ENCODE measurements around the gene ZNF613.
"Not testable (repeated sequence)": the region's sequence is repeated elsewhere in the genome, so short reads cannot be mapped to it uniquely, and the experiment has no call there.

The ZNF613 gene

DNA sequence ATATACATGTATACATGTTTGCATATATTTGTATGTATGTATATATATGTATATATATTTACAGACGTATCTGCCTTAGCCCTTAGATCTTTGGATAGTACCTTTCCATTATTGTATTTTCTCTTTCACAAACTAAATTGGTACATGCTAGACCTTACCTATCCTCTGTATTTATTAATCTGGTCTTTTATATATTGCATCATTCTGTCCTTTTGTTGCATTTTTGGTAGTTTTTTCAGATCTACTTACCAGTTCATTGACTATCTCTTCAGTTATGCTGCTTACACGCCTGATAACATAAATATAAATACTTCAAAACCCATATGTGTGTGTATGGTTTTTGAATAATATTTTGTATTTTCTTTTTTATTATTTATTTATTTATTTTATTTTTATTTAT, 11.7 kb downstream of the ZNF613 start:
- no peak for DNase-seq

GRCh38 chr19:51944798-51945552, 17.7 kb downstream of the ZNF613 start:
- no peak for DNase-seq

GRCh38 chr19:51946602-51947001, 19.3 kb downstream of the ZNF613 start:
- DNase-seq: no peak

- DNase-seq: peak in 34 of 58 donors; percentile 0 to 63 (median 10)
Measured at GRCh38 chr19:51948975-51949374, 21.7 kb downstream of the ZNF613 start.

- DNase-seq: not testable (repeated sequence)
Measured at GRCh38 chr19:51957846-51958245, 30.6 kb downstream of the ZNF613 start.

- peak in 2 of 58 donors; percentile 0 to 1 for DNase-seq
Measured at GRCh38 chr19:51959791-51960190, 32.5 kb downstream of the ZNF613 start.

DNA sequence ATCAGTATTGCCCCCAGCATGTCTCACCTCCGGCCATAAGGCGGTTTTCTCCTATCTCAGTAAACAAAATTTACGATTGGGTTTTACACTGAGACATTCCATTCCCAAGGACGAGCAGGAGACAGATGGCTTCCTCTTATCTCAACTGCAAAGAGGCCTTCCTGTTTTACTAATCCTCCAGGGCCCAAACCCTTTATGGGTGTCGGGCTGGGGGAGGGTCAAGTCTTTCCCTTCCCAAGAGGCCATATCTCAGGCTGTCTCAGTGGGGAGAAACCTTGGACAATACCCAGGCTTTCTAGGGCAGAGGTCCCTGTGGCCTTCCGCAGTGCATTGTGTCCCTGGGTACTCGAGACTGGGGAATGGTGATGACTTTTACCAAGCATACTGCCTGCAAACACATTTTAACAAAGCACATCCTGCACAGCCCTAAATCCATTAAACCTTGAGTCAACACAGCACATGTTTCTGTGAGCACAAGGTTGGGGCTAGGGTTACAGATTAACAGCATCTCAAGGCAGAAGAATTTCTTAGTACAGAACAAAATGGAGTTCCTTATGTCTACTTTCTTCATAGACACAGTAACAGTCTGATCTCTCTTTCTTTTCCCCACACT, 33.5 kb downstream of the ZNF613 start:
- not testable (repeated sequence) for DNase-seq

GRCh38 chr19:51965583-51965982, 38.3 kb downstream of the ZNF613 start:
- DNase-seq: no peak

- no peak for DNase-seq
Measured at GRCh38 chr19:51970718-51971117, 43.4 kb downstream of the ZNF613 start.

DNA sequence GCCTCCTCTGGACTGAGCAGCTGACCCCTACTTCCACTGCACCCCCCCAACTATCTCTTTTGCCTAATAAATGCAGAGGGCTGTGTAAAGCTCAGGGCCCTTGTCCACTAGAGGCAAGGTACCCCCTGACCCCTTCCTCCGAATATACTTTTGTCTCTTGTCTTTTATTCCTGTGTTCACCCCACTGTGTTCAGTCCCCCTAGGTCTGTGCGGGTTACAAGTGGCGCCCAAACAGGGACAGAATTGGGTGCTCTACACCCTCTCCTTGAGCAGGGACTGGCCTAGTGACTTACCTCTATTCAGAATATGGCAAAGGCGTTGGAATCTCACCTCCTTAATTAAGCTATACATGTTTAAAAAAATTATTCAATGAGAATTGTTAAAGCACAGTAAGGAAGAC, 44.4 kb downstream of the ZNF613 start:
- no peak for DNase-seq

- not testable (repeated sequence) for DNase-seq
Measured at GRCh38 chr19:51975787-51976186, 48.5 kb downstream of the ZNF613 start.

GRCh38 chr19:51976852-51977251, 49.6 kb downstream of the ZNF613 start:
- DNase-seq: no peak

DNA sequence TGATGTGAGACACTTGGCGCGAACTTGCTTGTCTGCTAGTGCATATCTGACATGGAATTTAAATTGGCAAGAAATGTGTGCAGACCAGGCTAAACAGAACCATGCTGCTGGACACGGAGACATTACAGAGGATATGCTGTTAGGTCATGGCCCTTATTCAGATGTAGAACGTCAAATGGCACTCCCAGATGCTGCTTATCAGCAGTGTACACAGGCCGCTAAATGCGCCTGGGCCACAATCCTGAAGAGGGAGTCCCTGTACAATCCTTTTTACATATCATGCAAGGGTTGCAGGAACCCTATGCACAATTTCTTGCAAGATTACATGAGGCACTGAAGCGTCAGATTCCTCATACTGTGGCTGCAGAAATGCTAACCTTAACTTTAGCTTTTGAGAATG, 50.1 kb downstream of the ZNF613 start:
- no peak for DNase-seq

GRCh38 chr19:51978882-51979281, 51.6 kb downstream of the ZNF613 start:
- DNase-seq: no peak

DNA sequence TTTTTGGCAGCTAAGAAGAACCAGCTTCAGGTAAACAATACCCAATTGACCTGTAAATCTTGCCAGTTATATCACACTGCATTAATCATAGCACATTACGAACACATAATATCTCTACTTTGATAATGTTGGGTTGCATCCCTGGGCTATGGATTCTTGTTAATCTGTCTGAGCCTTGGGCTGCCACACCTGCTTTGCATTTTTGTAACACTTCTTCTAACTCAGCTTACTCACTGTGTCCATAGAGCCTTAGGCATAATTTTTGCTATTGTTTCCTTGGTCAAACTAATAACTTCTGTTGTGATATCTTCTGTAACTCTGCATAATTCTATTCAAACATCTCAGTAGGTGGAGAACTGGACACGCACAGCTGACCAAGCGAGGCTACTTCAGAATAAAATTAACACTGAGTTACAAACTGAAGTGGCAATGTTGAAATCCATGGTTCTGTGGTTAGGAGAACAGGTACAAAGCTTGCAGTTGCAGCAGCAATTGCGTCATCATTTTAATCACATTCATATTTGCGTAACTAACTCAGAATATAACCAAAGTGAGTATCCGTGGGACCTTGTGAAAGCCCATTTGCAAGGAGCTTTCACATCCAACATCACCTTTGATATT, 53.0 kb downstream of the ZNF613 start:
- DNase-seq: no peak

DNA sequence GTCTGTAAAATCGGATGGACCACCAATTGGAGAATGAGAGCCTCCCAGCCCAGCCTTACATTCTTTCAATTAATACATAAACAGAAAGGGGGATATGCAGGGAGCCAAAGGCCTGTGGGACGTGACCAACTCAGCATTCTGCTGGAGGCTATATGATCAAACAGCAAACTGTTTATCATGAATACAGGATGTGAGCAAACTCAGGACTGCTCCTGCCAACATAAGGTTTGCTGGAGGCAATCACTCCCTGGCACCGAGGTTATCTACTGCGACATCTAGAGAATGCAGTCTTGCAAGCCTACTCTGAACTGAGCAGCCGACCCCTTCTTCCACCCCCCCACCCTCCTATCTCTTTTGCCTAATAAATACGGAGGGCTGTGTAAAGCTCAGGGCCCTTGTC, 53.7 kb downstream of the ZNF613 start:
- DNase-seq: not testable (repeated sequence)

GRCh38 chr19:51983361-51983760, 56.1 kb downstream of the ZNF613 start:
- DNase-seq: no peak

DNA sequence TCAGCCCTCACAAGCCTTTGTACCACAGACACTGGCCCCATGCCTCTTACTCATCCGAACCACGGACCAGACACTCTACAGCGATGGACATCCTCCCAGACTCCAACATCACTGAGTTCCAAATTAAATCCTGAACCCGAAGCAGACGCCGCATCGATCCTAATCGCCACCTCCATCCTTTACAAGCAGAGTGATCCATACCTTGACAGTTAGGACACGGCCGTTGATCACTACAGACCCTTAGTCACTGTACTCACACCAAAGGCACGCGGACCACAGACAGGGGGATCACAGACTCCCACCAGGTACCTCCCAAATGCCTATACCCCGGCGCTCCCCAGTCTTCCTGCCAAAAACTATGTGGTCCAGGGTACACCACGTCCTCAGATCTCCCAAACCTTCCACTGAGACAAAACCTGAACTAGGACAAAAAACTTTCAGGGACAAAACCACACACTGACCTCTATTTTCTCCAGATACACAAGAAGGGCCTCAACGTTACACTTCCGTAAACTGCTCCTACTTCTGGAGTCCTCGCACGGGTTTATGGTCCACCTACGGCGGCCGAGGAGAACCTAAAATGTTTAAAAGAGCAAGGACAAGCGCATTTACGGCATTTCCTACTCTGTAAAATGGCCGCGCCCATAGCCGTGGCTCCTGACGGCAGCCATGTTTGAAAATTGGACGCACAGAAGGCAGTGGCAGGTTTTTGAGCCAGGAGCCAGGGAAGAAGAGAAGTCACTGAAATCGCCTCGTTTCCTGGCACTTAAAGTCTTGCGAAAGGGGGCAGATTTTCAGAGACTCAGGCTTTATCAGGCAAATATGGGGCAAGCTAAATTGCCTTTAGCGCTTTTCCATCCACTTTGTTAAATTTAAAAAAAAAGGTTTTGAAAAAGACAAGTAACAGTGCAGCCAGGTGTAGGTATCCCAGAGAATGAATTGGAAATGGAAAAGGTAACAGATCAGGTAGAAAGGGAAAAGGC, 59.3 kb downstream of the ZNF613 start, which contains the start of gene ZNF350:
Gene ZNF350 (minus strand): TSS at position 532 of the 983 bp plus-strand sequence. CDS start 12,480 bp downstream, outside the sequence.
- DNase-seq: peak; percentile 54 to 98 (median 91)

GRCh38 chr19:51993422-51993821, 66.2 kb downstream of the ZNF613 start:
- no peak for DNase-seq

DNA sequence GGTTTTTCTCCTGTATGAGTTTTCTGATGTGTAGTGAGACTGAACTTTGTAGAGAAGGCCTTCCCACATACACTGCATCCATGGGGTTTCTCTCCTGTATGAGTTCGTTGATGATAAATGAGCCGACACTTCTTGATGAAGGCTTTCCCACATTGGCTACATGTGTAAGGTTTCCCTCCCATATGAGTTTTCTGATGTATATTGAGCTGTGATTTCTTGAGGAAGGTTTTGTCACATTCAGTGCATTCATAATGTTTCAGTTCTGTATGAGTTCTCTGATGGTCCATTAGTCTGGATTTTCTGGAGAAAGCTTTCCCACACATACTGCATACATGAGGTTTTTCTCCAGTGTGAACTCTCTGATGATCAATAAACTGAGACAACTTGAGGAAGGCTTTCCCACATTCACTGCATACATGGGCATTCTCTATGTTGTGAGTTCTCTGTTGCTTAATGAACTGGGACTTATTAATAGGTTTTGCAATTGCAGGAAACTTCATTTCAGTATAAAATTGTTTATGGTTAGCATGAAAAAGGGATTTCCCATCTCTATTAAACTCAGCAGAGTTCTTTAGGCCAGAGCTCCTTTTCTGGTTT, 66.9 kb downstream of the ZNF613 start:
- no peak for DNase-seq

All from anterior cingulate cortex (tissue), 58 donors.